Smooth muscle cell (in vitro differentiated cells): Measurements from ENCODE around the gene PI4K2A. TPM values are rescaled to one million over a fixed set of nuclear protein-coding genes. Genes with fewer than 3 reads are reported as not detected.

ENCODE experiments used
- DNase-seq: peaks from one replicate; lab custom pipeline; 2025; ENCODE audit not compliant: unreplicated experiment; lab: John Stamatoyannopoulos, UW
- H2AFZ ChIP-seq: fragments of 200-600 bp; sonication (generic); 2 replicates; pipeline ENCODE4 v1.6.0; 2016; ENCODE audit warnings: antibody characterized with exemption, low read depth, mild to moderate bottlenecking
- H3F3A ChIP-seq: fragments of 200-600 bp; sonication (generic); 2 replicates; pipeline ENCODE4 v1.6.0; 2017; ENCODE audit warnings: antibody characterized with exemption, low read depth
- H3K27ac ChIP-seq: fragments of 200-600 bp; sonication (generic); 2 replicates; pipeline ENCODE4 v1.5.1; 2016; ENCODE audit warnings: low read depth, mild to moderate bottlenecking
- H3K27me3 ChIP-seq: fragments of 200-600 bp; sonication (generic); 2 replicates; pipeline ENCODE4 v1.6.1; 2016; ENCODE audit warnings: low read depth, mild to moderate bottlenecking
- H3K36me3 ChIP-seq: fragments of 200-600 bp; sonication (generic); 2 replicates; pipeline ENCODE4 v1.5.1; 2016; ENCODE audit warnings: low read depth
- H3K4me1 ChIP-seq: fragments of 200-600 bp; sonication (generic); 2 replicates; pipeline ENCODE4 v1.5.1; 2016; ENCODE audit warnings: low read depth
- H3K4me2 ChIP-seq: fragments of 200-600 bp; sonication (generic); 2 replicates; pipeline ENCODE4 v1.6.0; 2016; ENCODE audit warnings: mild to moderate bottlenecking
- H3K4me3 ChIP-seq: fragments of 200-600 bp; sonication (generic); 2 replicates; pipeline ENCODE4 v1.5.1; 2016; ENCODE audit warnings: mild to moderate bottlenecking
- H3K79me2 ChIP-seq: fragments of 200-600 bp; sonication (generic); 2 replicates; pipeline ENCODE4 v1.6.0; 2016; ENCODE audit warnings: low read depth, mild to moderate bottlenecking
- H3K9ac ChIP-seq: fragments of 200-600 bp; sonication (generic); 2 replicates; pipeline ENCODE4 v1.6.0; 2016; ENCODE audit warnings: low read depth
- H3K9me3 ChIP-seq: fragments of 200-600 bp; sonication (generic); replicated peaks from 2 replicates; pipeline ENCODE4 v1.5.1; 2016; ENCODE audit warnings: low read depth
- H4K20me1 ChIP-seq: fragments of 200-600 bp; sonication (generic); 2 replicates; pipeline ENCODE4 v1.6.0; 2016; ENCODE audit warnings: low read depth
- WGBS: methylation state at CpG from one replicate; pipeline ENCODE4 v1.1.7; 2016; ENCODE audit warnings: low lambda C conversion rate; 5-methylcytosine and 5-hydroxymethylcytosine counted together
- polyA plus RNA-seq: library from polyadenylated mRNA; unstranded; fragments of >200 nt; fragmentation: Nextera tagmentation; extraction: Ambion mirVana; gene quantifications from 2 replicates; pipeline ENCODE4 v1.2.1, GENCODE V29; 2016
- total RNA-seq: library from RNA; depleted of rRNA; stranded (reverse); fragments of >200 nt; gene quantifications from 2 replicates; pipeline ENCODE4 v1.2.3, GENCODE V29; 2014
- TF ChIP-seq, protein P1 (sequence below): fragments of 200-600 bp; sonication (generic); IDR thresholded peaks from 2 replicates; pipeline ENCODE4 v1.5.1; 2017; ENCODE audit warnings: borderline replicate concordance, mild to moderate bottlenecking, antibody characterized with exemption; ENCODE audit not compliant: insufficient read depth, poor library complexity, severe bottlenecking

Gene PI4K2A
- total and polyA plus RNA-seq, 2 experiments from 2014 or later = 20.8 to 21.0 TPM

DNA sequence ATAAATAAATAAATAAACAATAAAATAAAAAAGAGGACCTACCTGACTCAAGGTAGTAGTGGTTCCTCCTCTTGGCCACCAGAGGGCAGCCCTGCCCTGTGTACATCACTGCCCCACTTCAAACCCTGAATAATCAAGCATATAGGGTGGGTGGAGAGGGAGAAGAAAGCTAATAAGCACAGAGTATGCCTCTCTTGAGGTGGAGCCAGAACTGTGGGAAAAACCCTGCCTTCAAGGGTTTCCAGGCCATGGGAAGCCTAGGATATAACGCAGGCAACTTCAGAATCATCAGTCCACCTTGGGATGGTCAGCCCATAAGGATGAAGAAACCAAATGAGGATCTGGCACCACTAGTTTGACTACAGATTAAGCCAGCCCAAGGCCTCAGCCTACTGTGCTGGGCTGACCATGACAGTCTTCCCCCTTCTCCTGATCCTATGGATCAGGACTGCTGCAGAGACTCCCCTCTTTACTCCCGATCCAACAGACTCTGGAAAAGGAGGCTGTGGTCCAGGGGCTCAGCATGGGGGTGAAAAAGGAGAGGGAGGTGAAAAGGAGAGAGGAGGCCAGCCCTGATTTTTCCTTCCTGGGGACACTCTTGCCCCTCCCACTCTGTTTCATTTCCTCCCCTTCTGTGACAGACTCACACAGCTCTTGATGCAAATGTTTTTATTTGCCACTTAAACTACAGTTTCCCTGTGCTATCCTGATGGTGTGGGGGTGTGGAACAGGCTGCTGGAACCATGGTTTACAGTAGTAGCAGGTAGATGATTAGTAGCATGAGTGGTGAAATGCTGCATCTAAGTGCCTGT lies 36.5 kb downstream of the PI4K2A start:
- no peak for DNase-seq
- no peak overlapping the region for H3K27ac ChIP-seq
- peaks cover 3% of the 10 kb centered on the region for H3K79me2 ChIP-seq
- no peaks in the 10 kb centered on the region for H3K4me1 ChIP-seq
- H3K9ac ChIP-seq = no peak overlapping the region
- H3K4me2 ChIP-seq = no peak overlapping the region
- 93% methylated on average over 2 of the region's 2 CpGs for WGBS
- H3F3A ChIP-seq = no peaks in the 10 kb centered on the region
- peaks cover 1% of the 10 kb centered on the region for H4K20me1 ChIP-seq
- TF ChIP-seq, protein P1, sequence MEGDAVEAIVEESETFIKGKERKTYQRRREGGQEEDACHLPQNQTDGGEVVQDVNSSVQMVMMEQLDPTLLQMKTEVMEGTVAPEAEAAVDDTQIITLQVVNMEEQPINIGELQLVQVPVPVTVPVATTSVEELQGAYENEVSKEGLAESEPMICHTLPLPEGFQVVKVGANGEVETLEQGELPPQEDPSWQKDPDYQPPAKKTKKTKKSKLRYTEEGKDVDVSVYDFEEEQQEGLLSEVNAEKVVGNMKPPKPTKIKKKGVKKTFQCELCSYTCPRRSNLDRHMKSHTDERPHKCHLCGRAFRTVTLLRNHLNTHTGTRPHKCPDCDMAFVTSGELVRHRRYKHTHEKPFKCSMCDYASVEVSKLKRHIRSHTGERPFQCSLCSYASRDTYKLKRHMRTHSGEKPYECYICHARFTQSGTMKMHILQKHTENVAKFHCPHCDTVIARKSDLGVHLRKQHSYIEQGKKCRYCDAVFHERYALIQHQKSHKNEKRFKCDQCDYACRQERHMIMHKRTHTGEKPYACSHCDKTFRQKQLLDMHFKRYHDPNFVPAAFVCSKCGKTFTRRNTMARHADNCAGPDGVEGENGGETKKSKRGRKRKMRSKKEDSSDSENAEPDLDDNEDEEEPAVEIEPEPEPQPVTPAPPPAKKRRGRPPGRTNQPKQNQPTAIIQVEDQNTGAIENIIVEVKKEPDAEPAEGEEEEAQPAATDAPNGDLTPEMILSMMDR = peak; percentile 92
- no peaks in the 10 kb centered on the region for H3K36me3 ChIP-seq
- H3K27me3 ChIP-seq = no peaks in the 10 kb centered on the region
- no peaks in the 10 kb centered on the region for H3K9me3 ChIP-seq
- no peak overlapping the region for H3K4me3 ChIP-seq
- H2AFZ ChIP-seq = no peak overlapping the region

- whole genome bisulfite sequencing = 97% methylated on average over 16 of the region's 16 CpGs
- Histone ChIP-seq H2AFZ (no peak overlapping the region), H3K36me3 (no peaks in the 10 kb centered on the region), H3K4me1 (no peaks in the 10 kb centered on the region), H3K9ac (no peak overlapping the region), H3K4me2 (no peak overlapping the region), H3F3A (peaks cover 2% of the 10 kb centered on the region), H3K4me3 (no peak overlapping the region), H4K20me1 (peaks cover 23% of the 10 kb centered on the region), H3K27ac (no peak overlapping the region), H3K79me2 (peaks cover 3% of the 10 kb centered on the region), H3K27me3 (no peaks in the 10 kb centered on the region), H3K9me3 (no peaks in the 10 kb centered on the region)
- DNase-seq = no peak
- TF ChIP-seq, protein P1 = no peak
Observed at GRCh38 chr10:97679594-97679993, 39.1 kb downstream of the PI4K2A start.

- Histone ChIP-seq H3K27me3 (no peaks in the 10 kb centered on the region), H3K79me2 (peaks cover 11% of the 10 kb centered on the region), H3K4me3 (no peak overlapping the region), H3K9ac (no peak overlapping the region), H3K27ac (peak overlapping the region; percentile 24), H3K4me1 (peaks cover 11% of the 10 kb centered on the region), H2AFZ (no peak overlapping the region), H3K9me3 (no peaks in the 10 kb centered on the region), H3K36me3 (no peaks in the 10 kb centered on the region), H4K20me1 (peaks cover 36% of the 10 kb centered on the region), H3F3A (peaks cover 9% of the 10 kb centered on the region), H3K4me2 (no peak overlapping the region)
- no peak for DNase-seq
- WGBS = 91% methylated on average over 4 of the region's 4 CpGs
- TF ChIP-seq, protein P1 = no peak
Observed at GRCh38 chr10:97682042-97682441, 41.6 kb downstream of the PI4K2A start.
